Activated naive CD8-positive, alpha-beta T cell treated with anti-CD3 and anti-CD28 coated beads, Interleukin-2, amount 50 U/mL, for 24 hours (primary cell): Measurements from ENCODE around the gene MRPS14.
"Not testable (repeated sequence)": the region's sequence is repeated elsewhere in the genome, so short reads cannot be mapped to it uniquely, and the experiment has no call there.

Source experiments
- ATAC-seq: fragments of 150-1000 bp; cut with Tn5 transposase; one replicate; pipeline ENCODE4 v1.10.0; 2021
- DNase-seq: peaks from one replicate; pipeline ENCODE4 v3.0.0; 2021
- H3K27ac Mint-ChIP-seq: one replicate; pipeline ENCODE4 v1.8.0; 2021; ENCODE audit warnings: mild to moderate bottlenecking, mixed read lengths
- H3K27me3 Mint-ChIP-seq: one replicate; pipeline ENCODE4 v1.8.0; 2021; ENCODE audit warnings: mixed read lengths
- H3K36me3 Mint-ChIP-seq: one replicate; pipeline ENCODE4 v1.8.0; 2021; ENCODE audit warnings: low read depth, mixed read lengths
- H3K4me1 Mint-ChIP-seq: one replicate; pipeline ENCODE4 v1.8.0; 2021; ENCODE audit warnings: mixed read lengths
- H3K4me3 Mint-ChIP-seq: one replicate; pipeline ENCODE4 v1.8.0; 2021; ENCODE audit warnings: mild to moderate bottlenecking, moderate library complexity, mixed read lengths
- H3K9me3 Mint-ChIP-seq: one replicate; pipeline ENCODE4 v1.8.0; 2021; ENCODE audit warnings: mixed read lengths

Gene MRPS14

DNA sequence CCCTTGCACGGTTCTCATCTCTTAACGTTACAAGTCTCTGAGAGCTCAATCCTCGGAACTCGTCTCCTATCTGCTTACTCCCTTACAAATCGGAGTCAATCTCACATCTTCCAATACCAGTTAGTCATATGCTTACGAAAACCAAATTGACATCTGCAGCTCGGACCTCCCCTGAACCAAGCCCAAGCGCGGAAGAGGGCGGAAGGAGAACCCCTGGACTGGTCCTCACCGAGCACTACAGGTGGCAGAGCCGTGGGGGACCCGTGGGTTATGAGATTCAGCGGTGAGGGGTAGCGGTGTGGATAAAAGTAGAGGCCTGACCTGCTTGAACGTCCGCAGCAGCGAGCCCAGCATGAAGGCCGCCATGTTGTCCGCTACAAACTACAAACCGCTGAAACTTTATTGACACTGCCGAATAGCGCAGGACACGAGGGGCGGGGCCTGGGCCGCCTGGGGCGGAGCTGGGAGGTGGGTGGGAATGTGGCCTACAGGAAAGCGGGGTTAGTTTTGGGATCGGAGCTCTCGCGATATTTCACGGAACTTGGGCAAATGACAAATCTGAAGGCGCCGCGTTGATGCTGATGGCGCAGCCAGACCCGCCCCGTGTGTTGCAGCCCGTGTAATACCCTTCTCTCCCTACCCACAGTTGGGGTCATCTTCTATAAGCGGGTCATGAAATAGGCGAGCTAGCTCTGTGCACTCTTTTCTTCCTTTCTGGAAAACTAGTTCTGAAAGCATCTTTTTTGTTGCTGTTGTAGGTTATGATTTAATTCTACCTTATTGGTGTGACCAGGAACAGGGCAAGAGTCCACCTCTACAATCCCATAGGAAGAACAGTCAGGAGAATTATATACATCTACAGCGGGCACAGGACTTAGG, at the start of gene MRPS14:
MRPS14 (minus strand) TSS at position 383 of the 879 bp plus-strand sequence; CDS start at position 366, 17 bp downstream.
- Mint-ChIP-seq H3K9me3 (peaks cover 6% of the 10 kb centered on the region), H3K4me3 (peak within 1 kb of the TSS; percentile 91), H3K27me3 (no peaks in the 10 kb centered on the region), H3K4me1 (peaks cover 27% of the 10 kb centered on the region), H3K36me3 (peaks cover 6% of the 10 kb centered on the region), H3K27ac (peak within 1 kb of the TSS; percentile 92)
- peak; percentile 91 for ATAC-seq
- peak; percentile 98 for DNase-seq

- peaks cover 19% of the 10 kb centered on the region for H3K4me1 Mint-ChIP-seq
- H3K36me3 Mint-ChIP-seq, result no peaks in the 10 kb centered on the region
- H3K27me3 Mint-ChIP-seq, result peaks cover 18% of the 10 kb centered on the region
- peak; percentile 28 for DNase-seq
- peak; percentile 88 for ATAC-seq
- no peak overlapping the region for H3K4me3 Mint-ChIP-seq
- no peak overlapping the region for H3K27ac Mint-ChIP-seq
- H3K9me3 Mint-ChIP-seq, result no peaks in the 10 kb centered on the region
These were observed 49.1 kb upstream of the MRPS14 start for GRCh38 chr1:175072099-175072951.

DNA sequence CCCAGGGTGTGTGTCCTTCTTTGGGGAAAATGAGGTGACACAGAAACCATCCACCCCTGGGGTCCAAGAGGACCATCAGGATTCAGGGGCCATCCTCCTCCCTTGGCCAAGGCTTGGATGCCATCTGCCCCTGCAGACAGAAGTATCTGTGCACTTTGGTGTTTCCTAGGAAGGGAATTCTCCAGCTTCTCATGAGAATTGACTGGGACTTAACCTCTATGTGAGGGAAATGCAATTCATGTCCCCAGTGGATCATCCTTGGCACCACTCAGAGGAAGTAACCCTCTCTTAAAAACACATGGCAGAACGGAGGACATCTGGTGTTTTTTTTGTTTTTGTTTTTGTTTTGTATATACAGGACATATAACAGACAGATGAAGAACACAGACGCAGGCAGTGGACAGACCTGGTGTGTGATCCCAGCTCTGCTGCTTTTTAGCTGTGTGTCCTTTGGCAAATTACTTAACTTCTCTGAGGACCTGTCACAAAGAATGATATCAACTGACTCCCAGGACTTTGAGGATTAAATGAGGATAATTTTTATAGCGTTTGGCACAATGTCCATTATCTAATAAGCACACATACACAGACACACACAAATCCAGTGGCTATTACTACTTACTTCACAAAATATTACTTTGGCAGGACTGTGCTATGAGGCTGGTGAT, 48.2 kb upstream of the MRPS14 start:
- DNase-seq (no peak), ATAC-seq (no peak)
- peaks cover 19% of the 10 kb centered on the region for H3K27me3 Mint-ChIP-seq
- H3K9me3 Mint-ChIP-seq, result no peaks in the 10 kb centered on the region
- peaks cover 19% of the 10 kb centered on the region for H3K4me1 Mint-ChIP-seq
- H3K4me3 Mint-ChIP-seq, result no peak overlapping the region
- peak overlapping the region; percentile 40 for H3K27ac Mint-ChIP-seq
- H3K36me3 Mint-ChIP-seq, result no peaks in the 10 kb centered on the region

DNA sequence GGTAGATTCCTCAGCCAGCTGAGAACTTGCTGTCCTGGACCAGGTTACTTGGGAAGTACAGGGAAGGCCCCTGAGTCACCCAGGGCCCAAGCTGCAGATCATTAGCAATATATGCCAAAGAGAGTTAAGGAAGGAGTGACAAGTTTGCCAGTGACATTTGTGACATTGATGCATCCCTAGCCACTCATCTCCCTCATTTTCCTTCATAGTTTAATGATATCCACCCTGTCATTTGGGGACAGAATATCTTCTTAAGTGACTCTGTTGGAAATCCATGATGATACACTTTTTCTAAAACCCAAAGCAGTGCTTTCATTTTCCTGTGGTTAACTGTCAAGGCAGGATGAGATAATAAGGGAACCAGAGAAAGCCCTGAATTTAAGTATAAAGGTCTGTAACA, 47.6 kb upstream of the MRPS14 start:
- H3K4me3 Mint-ChIP-seq, result no peak overlapping the region
- peaks cover 19% of the 10 kb centered on the region for H3K27me3 Mint-ChIP-seq
- ATAC-seq, result no peak

GRCh38 chr1:175067362-175068106, 44.3 kb upstream of the MRPS14 start, which contains the start of gene TNN:
TSS of gene TNN (plus strand) at chr1:175067833. CDS start at chr1:175077419, 9,586 bp downstream.
- H3K36me3 Mint-ChIP-seq, result no peaks in the 10 kb centered on the region
- H3K9me3 Mint-ChIP-seq, result no peaks in the 10 kb centered on the region
- H3K4me1 Mint-ChIP-seq, result peaks cover 13% of the 10 kb centered on the region
- ATAC-seq (no peak), DNase-seq (no peak)
- H3K27me3 Mint-ChIP-seq, result peaks cover 10% of the 10 kb centered on the region
- no peak within 1 kb of the TSS for H3K27ac Mint-ChIP-seq
- H3K4me3 Mint-ChIP-seq, result no peak within 1 kb of the TSS

More for the DNA sequence above, 47.6 kb upstream of the MRPS14 start:
- DNase-seq, result no peak
- no peak overlapping the region for H3K27ac Mint-ChIP-seq
- H3K4me1 Mint-ChIP-seq, result peaks cover 19% of the 10 kb centered on the region
- H3K9me3 Mint-ChIP-seq, result no peaks in the 10 kb centered on the region
- no peaks in the 10 kb centered on the region for H3K36me3 Mint-ChIP-seq

GRCh38 chr1:175062858-175063257, 39.6 kb upstream of the MRPS14 start:
- ATAC-seq (no peak), DNase-seq (no peak)

DNA sequence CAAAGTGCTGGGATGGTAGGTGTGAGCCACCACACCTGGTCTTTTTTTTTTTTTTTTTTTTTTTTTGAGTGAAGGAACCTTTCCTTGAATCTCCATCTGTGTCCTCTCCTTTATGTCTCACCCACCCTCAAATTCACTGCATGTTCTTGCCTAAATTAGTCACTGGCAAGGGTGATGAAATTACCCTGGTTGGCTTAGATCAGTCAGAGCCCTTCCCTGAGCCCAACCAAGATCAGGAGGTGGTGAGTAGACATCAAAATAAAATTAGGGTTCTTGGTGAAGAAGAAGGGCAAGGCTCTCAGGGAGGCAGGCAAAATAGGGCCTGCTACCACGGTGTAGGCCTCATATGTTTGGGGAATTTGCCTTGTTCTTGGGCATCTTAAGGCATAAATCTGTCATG, 39.1 kb upstream of the MRPS14 start:
- H3K36me3 Mint-ChIP-seq, result no peaks in the 10 kb centered on the region
- no peaks in the 10 kb centered on the region for H3K4me1 Mint-ChIP-seq
- peaks cover 8% of the 10 kb centered on the region for H3K27me3 Mint-ChIP-seq
- H3K9me3 Mint-ChIP-seq, result no peaks in the 10 kb centered on the region
- DNase-seq (no peak), ATAC-seq (no peak)
- H3K4me3 Mint-ChIP-seq, result no peak overlapping the region
- no peak overlapping the region for H3K27ac Mint-ChIP-seq

More at GRCh38 chr1:175062858-175063257, 39.6 kb upstream of the MRPS14 start:
- Mint-ChIP-seq H3K27ac (no peak overlapping the region), H3K4me3 (no peak overlapping the region), H3K27me3 (peaks cover 8% of the 10 kb centered on the region), H3K4me1 (no peaks in the 10 kb centered on the region), H3K9me3 (no peaks in the 10 kb centered on the region), H3K36me3 (no peaks in the 10 kb centered on the region)

GRCh38 chr1:175054736-175055135, 31.5 kb upstream of the MRPS14 start:
- Mint-ChIP-seq H3K27ac (no peak overlapping the region), H3K9me3 (no peaks in the 10 kb centered on the region), H3K4me3 (no peak overlapping the region), H3K36me3 (no peaks in the 10 kb centered on the region), H3K4me1 (peaks cover 3% of the 10 kb centered on the region), H3K27me3 (peaks cover 9% of the 10 kb centered on the region)
- ATAC-seq, result no peak
- DNase-seq, result no peak

DNA sequence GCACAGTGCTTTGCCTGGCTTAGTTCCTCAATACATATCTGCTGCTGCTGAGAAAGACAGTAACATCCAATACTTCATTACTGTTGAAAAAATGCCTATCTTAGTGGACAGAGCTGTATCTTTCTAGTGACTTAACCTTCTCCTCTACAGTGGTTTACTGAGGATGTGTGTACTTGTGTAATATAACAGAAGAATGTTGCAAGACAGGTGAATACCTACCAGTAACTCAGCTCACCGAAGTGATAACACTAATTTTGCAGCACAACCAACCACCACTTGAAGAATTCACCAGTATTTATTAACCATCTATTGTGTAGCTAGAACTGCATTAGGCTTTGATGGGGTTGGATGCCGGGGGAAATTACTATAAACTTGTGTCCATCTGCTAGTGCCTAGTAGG, 27.8 kb upstream of the MRPS14 start:
- no peak for ATAC-seq
- no peak overlapping the region for H3K27ac Mint-ChIP-seq
- no peak overlapping the region for H3K4me3 Mint-ChIP-seq
- H3K9me3 Mint-ChIP-seq, result no peaks in the 10 kb centered on the region
- H3K27me3 Mint-ChIP-seq, result peaks cover 18% of the 10 kb centered on the region
- H3K4me1 Mint-ChIP-seq, result peaks cover 3% of the 10 kb centered on the region
- no peak for DNase-seq
- H3K36me3 Mint-ChIP-seq, result no peaks in the 10 kb centered on the region

GRCh38 chr1:175045519-175045918, 22.3 kb upstream of the MRPS14 start:
- Mint-ChIP-seq H3K27ac (no peak overlapping the region), H3K27me3 (peaks cover 16% of the 10 kb centered on the region), H3K4me3 (no peak overlapping the region), H3K36me3 (no peaks in the 10 kb centered on the region), H3K4me1 (no peaks in the 10 kb centered on the region), H3K9me3 (no peaks in the 10 kb centered on the region)
- DNase-seq (no peak), ATAC-seq (no peak)

DNA sequence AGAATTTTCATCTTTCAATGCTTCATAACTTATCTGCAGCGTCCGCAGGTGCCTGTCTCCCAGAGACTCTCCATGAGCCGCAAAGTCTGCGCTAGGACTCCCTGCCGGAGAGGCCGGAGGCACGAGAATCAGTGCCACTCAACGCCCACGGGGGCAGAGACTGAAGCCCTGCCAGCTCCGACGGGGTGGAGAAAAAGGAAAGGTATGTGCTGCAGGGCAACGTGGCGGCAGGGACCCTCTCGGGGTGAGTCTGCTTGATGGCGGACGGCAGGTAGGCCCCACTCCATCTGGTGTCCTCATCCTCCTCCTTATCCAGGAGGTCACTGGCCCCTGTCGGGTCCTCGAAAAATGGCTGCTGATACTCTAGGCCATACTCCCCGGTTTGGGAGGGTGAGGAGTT, 21.9 kb upstream of the MRPS14 start:
- no peaks in the 10 kb centered on the region for H3K36me3 Mint-ChIP-seq
- H3K4me3 Mint-ChIP-seq, result no peak overlapping the region
- peaks cover 12% of the 10 kb centered on the region for H3K27me3 Mint-ChIP-seq
- H3K4me1 Mint-ChIP-seq, result no peaks in the 10 kb centered on the region
- ATAC-seq, result no peak
- H3K9me3 Mint-ChIP-seq, result no peaks in the 10 kb centered on the region
- no peak for DNase-seq
- no peak overlapping the region for H3K27ac Mint-ChIP-seq

GRCh38 chr1:175044591-175044990, 21.4 kb upstream of the MRPS14 start:
- not testable (repeated sequence) for H3K9me3 Mint-ChIP-seq, ATAC-seq, DNase-seq, H3K4me1 Mint-ChIP-seq, H3K36me3 Mint-ChIP-seq, H3K4me3 Mint-ChIP-seq, H3K27ac Mint-ChIP-seq
- H3K27me3 Mint-ChIP-seq, result peaks cover 10% of the 10 kb centered on the region

DNA sequence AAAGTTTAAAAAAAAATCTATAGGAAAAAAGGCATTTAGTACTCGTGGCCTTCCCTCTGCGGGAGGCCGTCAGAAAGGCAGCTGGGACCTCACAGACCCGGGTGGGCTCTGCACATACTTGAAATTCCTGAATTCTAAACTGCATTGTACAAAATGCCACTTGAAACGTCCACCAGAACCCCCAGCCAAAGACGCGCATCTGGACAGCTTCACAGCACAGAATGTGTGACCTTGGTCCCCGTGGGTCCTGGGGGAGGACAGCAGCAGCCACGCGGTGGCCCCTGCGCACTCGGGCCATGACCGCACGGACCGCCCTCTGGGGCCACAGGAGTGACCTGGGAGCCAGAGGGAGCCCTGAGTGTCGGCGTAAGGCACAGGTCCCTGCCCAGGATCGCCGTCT, 20.6 kb upstream of the MRPS14 start:
- no peak for ATAC-seq
- Mint-ChIP-seq H3K27me3 (peaks cover 4% of the 10 kb centered on the region), H3K4me1 (no peaks in the 10 kb centered on the region), H3K36me3 (no peaks in the 10 kb centered on the region), H3K27ac (no peak overlapping the region), H3K9me3 (no peaks in the 10 kb centered on the region), H3K4me3 (no peak overlapping the region)
- DNase-seq, result no peak

- H3K9me3 Mint-ChIP-seq, result no peaks in the 10 kb centered on the region
- ATAC-seq (no peak), DNase-seq (no peak)
- no peaks in the 10 kb centered on the region for H3K36me3 Mint-ChIP-seq
- H3K4me3 Mint-ChIP-seq, result no peak overlapping the region
- H3K27ac Mint-ChIP-seq, result no peak overlapping the region
- peaks cover under 1% of the 10 kb centered on the region for H3K27me3 Mint-ChIP-seq
- peaks cover 2% of the 10 kb centered on the region for H3K4me1 Mint-ChIP-seq
These were observed 19.4 kb upstream of the MRPS14 start for GRCh38 chr1:175042650-175043049.
